Measurements from ENCODE around the gene GPC3. TPM values are rescaled to one million over a fixed set of nuclear protein-coding genes. Genes with fewer than 3 reads are reported as not detected.

GPC3 gene
- total RNA-seq, 6 donors from 2014 or later: 9.4 to 111 (median 57.6) TPM

GRCh38 chrX:133607419-133608348 is 377.7 kb downstream of the GPC3 start:
- no peaks in the 10 kb centered on the region for H3K36me3 ChIP-seq
- H3K27ac ChIP-seq: no peak overlapping the region
- ATAC-seq (ENCODE audit: low FRiP score in 2 of 2) (no peak), DNase-seq (no peak)
- H3K4me3 ChIP-seq: no peak overlapping the region
- H3K4me1 ChIP-seq: peaks cover 0 to 14% (median 0%) of the 10 kb centered on the region in 4 donors
- no peaks in the 10 kb centered on the region for H3K27me3 ChIP-seq
- TF ChIP-seq POLR2AphosphoS5 (IDR thresholded peaks at IDR 0.05) (no peak), POLR2A (IDR thresholded peaks at IDR 0.05) (no peak), EP300 (IDR thresholded peaks at IDR 0.05) (no peak), CTCF (IDR thresholded peaks at IDR 0.05) (no peak)
- 59 to 60% methylated on average over 4 to 5 of the region's 5 CpGs for WGBS, 2 donors
- H3K9me3 ChIP-seq: no peaks in the 10 kb centered on the region

DNA sequence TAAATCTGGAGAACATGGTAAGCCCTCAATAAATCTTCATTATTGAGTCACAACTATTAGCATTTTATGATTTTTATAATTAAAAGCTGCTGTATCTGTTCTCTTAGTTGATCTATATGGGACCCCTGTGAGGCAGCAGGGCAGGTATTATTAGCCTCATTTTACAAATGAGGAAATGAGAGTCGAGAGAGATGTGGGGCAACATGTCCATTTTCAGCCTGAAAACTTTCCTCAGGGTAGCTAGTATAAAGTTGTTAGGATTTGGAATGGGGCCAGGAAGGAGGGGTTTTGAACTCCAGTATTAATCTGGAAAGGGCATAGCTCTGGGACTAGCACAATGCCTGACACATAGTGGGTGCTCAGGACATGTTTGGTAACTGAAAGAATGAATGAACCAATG is 378.4 kb downstream of the GPC3 start:
- H3K27ac ChIP-seq: no peak overlapping the region
- peaks cover 0 to 14% (median 0%) of the 10 kb centered on the region in 4 donors for H3K4me1 ChIP-seq
- ATAC-seq (ENCODE audit: low FRiP score in 2 of 2): no peak
- no peaks in the 10 kb centered on the region for H3K36me3 ChIP-seq
- no peak overlapping the region for H3K4me3 ChIP-seq
- no peak for DNase-seq
- H3K9me3 ChIP-seq: no peaks in the 10 kb centered on the region
- TF ChIP-seq EP300 (IDR thresholded peaks at IDR 0.05): no peak
- no peak for TF ChIP-seq POLR2AphosphoS5 (IDR thresholded peaks at IDR 0.05)
- no peak for TF ChIP-seq CTCF (IDR thresholded peaks at IDR 0.05)
- TF ChIP-seq POLR2A (IDR thresholded peaks at IDR 0.05): no peak
- 40 to 50% methylated on average over 1 of the region's 1 CpG for WGBS, 2 donors
- no peaks in the 10 kb centered on the region for H3K27me3 ChIP-seq

GRCh38 chrX:133604801-133605200 is 380.6 kb downstream of the GPC3 start:
- no peak overlapping the region for H3K27ac ChIP-seq
- no peak for ATAC-seq (ENCODE audit: low FRiP score in 2 of 2)
- H3K9me3 ChIP-seq: no peaks in the 10 kb centered on the region
- no peaks in the 10 kb centered on the region for H3K36me3 ChIP-seq
- no peak overlapping the region for H3K4me3 ChIP-seq
- peaks cover 0 to 14% (median 0%) of the 10 kb centered on the region in 4 donors for H3K4me1 ChIP-seq
- no peak for DNase-seq
- H3K27me3 ChIP-seq: no peaks in the 10 kb centered on the region
- 68 to 81% methylated on average over 6 to 7 of the region's 7 CpGs for WGBS, 2 donors
- TF ChIP-seq POLR2A (IDR thresholded peaks at IDR 0.05) (no peak), EP300 (IDR thresholded peaks at IDR 0.05) (no peak), POLR2AphosphoS5 (IDR thresholded peaks at IDR 0.05) (no peak), CTCF (IDR thresholded peaks at IDR 0.05) (no peak)

GRCh38 chrX:133602881-133603280 is 382.5 kb downstream of the GPC3 start:
- Histone ChIP-seq H3K4me3 (no peak overlapping the region), H3K4me1 (peaks cover 0 to 5% (median 0%) of the 10 kb centered on the region in 4 donors), H3K36me3 (no peaks in the 10 kb centered on the region), H3K9me3 (no peaks in the 10 kb centered on the region), H3K27ac (no peak overlapping the region), H3K27me3 (no peaks in the 10 kb centered on the region)
- no peak for ATAC-seq (ENCODE audit: low FRiP score in 2 of 2)
- TF ChIP-seq CTCF (IDR thresholded peaks at IDR 0.05) (no peak), EP300 (IDR thresholded peaks at IDR 0.05) (no peak), POLR2AphosphoS5 (IDR thresholded peaks at IDR 0.05) (no peak), POLR2A (IDR thresholded peaks at IDR 0.05) (no peak)
- 77 to 89% methylated on average over 4 of the region's 4 CpGs for WGBS, 2 donors
- DNase-seq: no peak
